ENCODE measurements around the gene NPW. TPM values are rescaled to one million over a fixed set of nuclear protein-coding genes. Genes with fewer than 3 reads are reported as not detected.
A peak's percentile ranks its signal among the peaks of the same experiment; 100 is the strongest.
"Not testable (repeated sequence)": the region's sequence is repeated elsewhere in the genome, so short reads cannot be mapped to it uniquely, and the experiment has no call there.

NPW gene
- total and polyA plus RNA-seq, 9 of the 15 experiments (the other 6 are each of a cell fraction or from before 2014, with no cell fraction given): 0.14 to 4.0 (median 2.6) TPM; not detected in 4

DNA sequence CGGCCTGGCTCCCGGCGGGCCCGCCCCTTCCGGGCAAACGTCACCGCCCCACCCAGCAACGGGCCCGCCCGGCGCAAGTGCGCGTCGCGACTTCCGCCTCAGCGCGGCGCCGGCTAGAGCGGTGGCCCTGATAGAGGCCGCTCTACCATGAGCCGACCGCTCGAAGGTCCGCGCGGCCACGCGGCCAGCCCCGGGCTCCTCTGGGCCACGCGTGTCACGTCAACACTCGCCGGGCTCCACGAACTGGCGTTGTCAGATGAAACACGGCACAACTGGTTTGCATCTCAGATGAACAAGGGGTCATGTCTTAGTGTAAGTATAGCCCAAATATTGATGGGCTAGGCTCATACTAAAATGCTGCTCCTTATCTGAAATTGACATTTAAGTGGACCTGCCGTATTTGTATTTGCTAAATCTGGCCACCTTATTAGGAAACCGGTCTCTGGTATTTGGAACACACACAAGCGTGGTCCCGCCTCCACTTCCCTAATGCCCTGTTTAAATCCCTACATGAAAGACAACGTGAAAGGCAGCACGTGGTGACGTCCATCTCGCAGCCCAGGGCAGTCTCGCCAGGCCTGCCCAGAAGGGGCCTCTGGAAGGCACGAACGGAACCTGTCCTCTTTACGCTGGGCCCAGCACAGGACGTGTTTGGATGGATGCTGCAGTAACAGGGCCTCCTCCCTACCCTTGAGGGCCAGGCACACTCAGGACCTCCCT is 9.6 kb upstream of the NPW start, which contains the start of gene ZNF598 (continued):
- TF ChIP-seq EGR1 (conservative IDR thresholded peaks at IDR 0.05): no peak
- peak; percentile 98 for TF ChIP-seq POLR2G (IDR thresholded peaks at IDR 0.05; ENCODE audit: low read depth, low read length)
- TF ChIP-seq SRSF1 (IDR thresholded peaks at IDR 0.05; ENCODE audit: low read depth, low read length): no peak
- TF ChIP-seq, protein P1, sequence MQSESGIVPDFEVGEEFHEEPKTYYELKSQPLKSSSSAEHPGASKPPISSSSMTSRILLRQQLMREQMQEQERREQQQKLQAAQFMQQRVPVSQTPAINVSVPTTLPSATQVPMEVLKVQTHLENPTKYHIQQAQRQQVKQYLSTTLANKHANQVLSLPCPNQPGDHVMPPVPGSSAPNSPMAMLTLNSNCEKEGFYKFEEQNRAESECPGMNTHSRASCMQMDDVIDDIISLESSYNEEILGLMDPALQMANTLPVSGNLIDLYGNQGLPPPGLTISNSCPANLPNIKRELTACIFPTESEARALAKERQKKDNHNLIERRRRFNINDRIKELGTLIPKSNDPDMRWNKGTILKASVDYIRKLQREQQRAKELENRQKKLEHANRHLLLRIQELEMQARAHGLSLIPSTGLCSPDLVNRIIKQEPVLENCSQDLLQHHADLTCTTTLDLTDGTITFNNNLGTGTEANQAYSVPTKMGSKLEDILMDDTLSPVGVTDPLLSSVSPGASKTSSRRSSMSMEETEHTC (IDR thresholded peaks at IDR 0.05): no peak

DNA sequence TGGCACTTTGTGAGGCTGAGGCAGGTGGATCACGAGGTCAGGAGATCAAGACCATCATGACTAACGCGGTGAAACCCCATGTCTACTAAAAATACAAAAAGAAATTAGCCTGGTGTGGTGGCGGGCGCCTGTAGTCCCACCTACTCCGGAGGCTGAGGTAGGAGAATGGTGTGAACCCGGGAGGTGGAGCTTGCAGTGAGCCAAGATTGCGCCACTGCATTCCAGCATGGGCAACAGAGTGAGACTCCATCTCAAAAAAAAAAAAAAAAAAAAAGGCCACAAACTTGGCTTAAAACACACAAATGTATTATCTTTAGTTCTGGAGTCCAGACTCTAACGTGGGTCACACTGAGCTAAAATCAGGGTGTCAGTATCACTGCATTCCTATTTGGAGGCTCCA is 7.9 kb upstream of the NPW start:
- BruUV-seq (replicated peaks); H3K9ac ChIP-seq (ENCODE audit: insufficient read depth in 1 of 2, low read depth in 2 of 2, low read length in 2 of 2); in situ Hi-C loops (cut with MboI); intact Hi-C loops (cut with micrococcal nuclease); H3K9me3 ChIP-seq (replicated peaks; ENCODE audit: control insufficient read depth, insufficient read depth, low read depth, low read length); H3K4me3 ChIP-seq; FAIRE-seq; H2AFZ ChIP-seq (ENCODE audit: low read depth, low read length); H3K4me2 ChIP-seq (ENCODE audit: insufficient read depth, low read length); ATAC-seq; H3K9me1 ChIP-seq (ENCODE audit: control insufficient read depth, insufficient read depth, low read length); H3K27ac ChIP-seq (ENCODE audit: extremely low read depth, low read depth, low read length); DNase-seq (ENCODE audit: extremely low read depth in 1 of 4, low spot score in 3 of 4); H3K27me3 ChIP-seq (ENCODE audit: control insufficient read depth in 2 of 2, insufficient read depth in 2 of 2, low read length in 2 of 2); CTCF ChIA-PET (ENCODE audit: low intra/inter-chr PET ratio): not testable (repeated sequence)
- H4K20me1 ChIP-seq (replicated peaks; ENCODE audit: control insufficient read depth, insufficient read depth, low read length): peaks cover 23% of the 10 kb centered on the region; the same call in 1 of the 2 replicates
- 73% methylated on average over 6 of the region's 9 CpGs for WGBS (ENCODE audit: insufficient coverage, low coverage, missing lambda C conversion rate)
- POLR2A ChIA-PET: interaction anchor here (1.5 to 2.5 kb wide), 2 partner anchors 47 to 143 kb away, joined by 3 to 10 read pairs; partner anchors contain the start of genes RPS2 and TRAF7
- peaks cover 41% of the 10 kb centered on the region for H3K79me2 ChIP-seq (ENCODE audit: control insufficient read depth, insufficient read depth, low read length)
- H3K4me1 ChIP-seq (replicated peaks in 1 of 2; ENCODE audit: control insufficient read depth in 2 of 2, insufficient read depth in 2 of 2, low read length in 2 of 2): peaks cover 24 to 56% of the 10 kb centered on the region in 2 experiments
- H3K36me3 ChIP-seq (ENCODE audit: control insufficient read depth, insufficient read depth, low read length): peaks cover 17% of the 10 kb centered on the region; the same call in 1 of the 3 replicates

Data from K562 (cell line).